Activated T-cell treated with anti-CD3 and anti-CD28 coated beads, Interleukin-2, amount 50 U/mL, for 72 hours (primary cell): Measurements from ENCODE around the gene GATAD2B. TPM values are rescaled to one million over a fixed set of nuclear protein-coding genes. Genes with fewer than 3 reads are reported as not detected.
"Not testable (repeated sequence)": the region's sequence is repeated elsewhere in the genome, so short reads cannot be mapped to it uniquely, and the experiment has no call there.

ENCODE experiments used
- ATAC-seq, 2 donors: fragments of 150-1000 bp; cut with Tn5 transposase; replicated peaks in 1 of 2; 2 replicates each; pipeline ENCODE4 v1.10.0; 2021; ENCODE audit warnings: moderate library complexity in 2 of 2, mild to moderate bottlenecking in 1 of 2
- DNase-seq, 2 donors: peaks; one replicate each; pipeline ENCODE4 v3.0.0; 2021 to 2022; ENCODE audit warnings: mixed read lengths in 1 of 2
- H3K27ac Mint-ChIP-seq: one replicate; pipeline ENCODE4 v1.8.0; 2022; ENCODE audit warnings: mild to moderate bottlenecking, moderate library complexity, mixed read lengths
- H3K27me3 Mint-ChIP-seq: one replicate; pipeline ENCODE4 v1.8.0; 2022; ENCODE audit warnings: low read depth, mixed read lengths
- H3K36me3 Mint-ChIP-seq, 2 donors: one replicate each; pipeline ENCODE4 v1.8.0; 2022; ENCODE audit warnings: mixed read lengths in 2 of 2, mild to moderate bottlenecking in 1 of 2; ENCODE audit not compliant: insufficient read depth in 2 of 2
- H3K4me1 Mint-ChIP-seq: one replicate; pipeline ENCODE4 v1.8.0; 2022; ENCODE audit warnings: low read depth, mixed read lengths
- H3K4me3 Mint-ChIP-seq, 2 donors: one replicate each; pipeline ENCODE4 v1.8.0; 2022; ENCODE audit warnings: mild to moderate bottlenecking in 2 of 2, mixed read lengths in 2 of 2, moderate library complexity in 2 of 2
- H3K9me3 Mint-ChIP-seq, 2 donors: one replicate each; pipeline ENCODE4 v1.8.0; 2022; ENCODE audit warnings: mixed read lengths in 2 of 2
- total RNA-seq, 2 donors: library from RNA; stranded (reverse); gene quantifications; one replicate each; pipeline ENCODE4 v1.2.3, GENCODE V29; 2022

The GATAD2B gene
- total RNA-seq, 2 donors from 2014 or later: 87.4 to 106 TPM

GRCh38 chr1:153916297-153916696 lies 6.5 kb downstream of the GATAD2B start:
- peaks cover 0 to 2% of the 10 kb centered on the region in 2 donors for H3K9me3 Mint-ChIP-seq
- peak in 1 of 2 donors; percentile 36 for ATAC-seq
- DNase-seq: no peak
- H3K4me1 Mint-ChIP-seq: peaks cover 71% of the 10 kb centered on the region
- H3K36me3 Mint-ChIP-seq: peaks cover 7 to 16% of the 10 kb centered on the region in 2 donors
- H3K27ac Mint-ChIP-seq: peak overlapping the region; percentile 43
- H3K4me3 Mint-ChIP-seq: no peak overlapping the region
- no peaks in the 10 kb centered on the region for H3K27me3 Mint-ChIP-seq

GRCh38 chr1:153912349-153912748 lies 10.4 kb downstream of the GATAD2B start:
- ATAC-seq (no peak), DNase-seq (no peak)
- no peak overlapping the region for H3K4me3 Mint-ChIP-seq
- peaks cover 36% of the 10 kb centered on the region for H3K4me1 Mint-ChIP-seq
- H3K36me3 Mint-ChIP-seq: peaks cover 6 to 15% of the 10 kb centered on the region in 2 donors
- no peaks in the 10 kb centered on the region for H3K27me3 Mint-ChIP-seq
- peaks cover 0 to 2% of the 10 kb centered on the region in 2 donors for H3K9me3 Mint-ChIP-seq
- peak overlapping the region; percentile 70 for H3K27ac Mint-ChIP-seq

GRCh38 chr1:153910560-153910959 lies 12.2 kb downstream of the GATAD2B start:
- not testable (repeated sequence) for H3K9me3 Mint-ChIP-seq, DNase-seq, H3K27me3 Mint-ChIP-seq, H3K4me3 Mint-ChIP-seq, H3K27ac Mint-ChIP-seq, ATAC-seq
- Mint-ChIP-seq H3K36me3 (peaks cover 4 to 16% of the 10 kb centered on the region in 2 donors), H3K4me1 (peaks cover 32% of the 10 kb centered on the region)

GRCh38 chr1:153908071-153908470 lies 14.7 kb downstream of the GATAD2B start:
- H3K4me1 Mint-ChIP-seq: peaks cover 40% of the 10 kb centered on the region
- DNase-seq (no peak), ATAC-seq (no peak)
- no peak overlapping the region for H3K27ac Mint-ChIP-seq
- H3K4me3 Mint-ChIP-seq: no peak overlapping the region
- no peaks in the 10 kb centered on the region for H3K27me3 Mint-ChIP-seq
- H3K36me3 Mint-ChIP-seq: peaks cover 4 to 17% of the 10 kb centered on the region in 2 donors
- H3K9me3 Mint-ChIP-seq: peaks cover 0 to 2% of the 10 kb centered on the region in 2 donors

GRCh38 chr1:153907134-153907533 lies 15.6 kb downstream of the GATAD2B start:
- peak overlapping the region; percentile 79 for H3K27ac Mint-ChIP-seq
- no peak overlapping the region for H3K4me3 Mint-ChIP-seq
- no peak for ATAC-seq

DNA sequence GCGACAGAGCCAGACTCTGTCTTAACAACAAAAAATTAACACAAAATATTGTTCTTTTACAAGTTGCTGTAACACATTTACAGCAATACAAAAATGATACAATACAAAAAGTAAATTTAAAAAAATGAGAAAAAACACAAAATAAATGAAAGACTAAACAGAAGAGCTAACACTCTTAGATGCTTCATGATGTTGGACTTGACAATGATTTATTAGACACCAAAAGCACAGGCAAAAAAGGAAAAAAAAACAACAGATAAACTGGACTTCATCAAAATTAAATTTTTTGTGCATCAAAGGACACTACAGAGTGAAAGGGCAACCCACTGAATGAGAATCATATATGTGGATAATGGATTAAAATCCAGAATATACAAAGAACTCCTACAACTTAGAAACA lies 16.4 kb downstream of the GATAD2B start:
- DNase-seq (no peak), ATAC-seq (no peak)
- no peak overlapping the region for H3K4me3 Mint-ChIP-seq
- peak overlapping the region; percentile 71 for H3K27ac Mint-ChIP-seq
- peaks cover 2 to 15% of the 10 kb centered on the region in 2 donors for H3K36me3 Mint-ChIP-seq
- H3K4me1 Mint-ChIP-seq: peaks cover 28% of the 10 kb centered on the region
- no peaks in the 10 kb centered on the region for H3K27me3 Mint-ChIP-seq
- no peaks in the 10 kb centered on the region for H3K9me3 Mint-ChIP-seq

More at GRCh38 chr1:153907134-153907533, 15.6 kb downstream of the GATAD2B start:
- Mint-ChIP-seq H3K27me3 (no peaks in the 10 kb centered on the region), H3K36me3 (peaks cover 4 to 17% of the 10 kb centered on the region in 2 donors), H3K4me1 (peaks cover 35% of the 10 kb centered on the region), H3K9me3 (peaks cover 0 to 2% of the 10 kb centered on the region in 2 donors)
- no peak for DNase-seq

GRCh38 chr1:153905908-153906307 lies 16.9 kb downstream of the GATAD2B start:
- not testable (repeated sequence) for H3K9me3 Mint-ChIP-seq, H3K4me3 Mint-ChIP-seq, H3K27me3 Mint-ChIP-seq, DNase-seq
- Mint-ChIP-seq H3K27ac (peak overlapping the region; percentile 60), H3K36me3 (peaks cover 0 to 12% of the 10 kb centered on the region in 2 donors), H3K4me1 (peaks cover 25% of the 10 kb centered on the region)
- ATAC-seq: peak in 1 of 2 donors; percentile 38

DNA sequence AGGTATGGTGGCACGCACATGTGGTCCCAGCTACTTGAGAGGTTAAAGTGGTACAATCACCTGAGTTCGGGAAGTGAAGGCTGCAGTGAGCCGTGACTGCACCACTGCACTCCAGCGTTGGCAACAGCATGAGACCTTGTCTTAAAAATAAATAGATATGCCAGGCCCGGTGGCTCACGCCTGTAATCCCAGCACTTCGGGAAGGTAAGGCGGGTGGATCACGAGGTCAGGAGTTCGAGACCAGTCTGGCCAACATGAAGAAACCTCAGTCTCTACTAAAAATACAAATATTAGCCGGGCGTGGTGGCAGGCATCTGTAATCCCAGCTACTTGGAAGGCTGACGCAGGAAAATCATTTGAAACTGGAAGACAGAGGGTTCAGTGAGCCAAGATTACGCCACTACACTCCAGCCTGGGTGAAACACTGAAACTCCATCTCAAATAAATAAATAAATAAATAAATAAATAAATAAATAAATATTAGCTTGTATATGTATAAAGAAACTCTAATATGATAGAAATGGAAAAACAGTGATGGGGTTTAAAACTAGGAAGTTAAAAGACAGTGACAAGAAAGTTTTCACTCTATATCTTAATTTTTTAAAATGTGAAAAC lies 18.8 kb downstream of the GATAD2B start:
- DNase-seq (no peak), ATAC-seq (no peak)
- H3K4me3 Mint-ChIP-seq: no peak overlapping the region
- peaks cover 27% of the 10 kb centered on the region for H3K4me1 Mint-ChIP-seq
- peaks cover 0 to 12% of the 10 kb centered on the region in 2 donors for H3K36me3 Mint-ChIP-seq
- H3K27ac Mint-ChIP-seq: peak overlapping the region; percentile 70
- no peaks in the 10 kb centered on the region for H3K27me3 Mint-ChIP-seq
- H3K9me3 Mint-ChIP-seq: no peaks in the 10 kb centered on the region

- H3K9me3 Mint-ChIP-seq: no peaks in the 10 kb centered on the region
- no peak overlapping the region for H3K27ac Mint-ChIP-seq
- H3K27me3 Mint-ChIP-seq: no peaks in the 10 kb centered on the region
- ATAC-seq (no peak), DNase-seq (no peak)
- peaks cover 11% of the 10 kb centered on the region for H3K4me1 Mint-ChIP-seq
- H3K4me3 Mint-ChIP-seq: no peak overlapping the region
- H3K36me3 Mint-ChIP-seq: peaks cover 0 to 14% of the 10 kb centered on the region in 2 donors
Observed at GRCh38 chr1:153899509-153899908, 23.3 kb downstream of the GATAD2B start.

DNA sequence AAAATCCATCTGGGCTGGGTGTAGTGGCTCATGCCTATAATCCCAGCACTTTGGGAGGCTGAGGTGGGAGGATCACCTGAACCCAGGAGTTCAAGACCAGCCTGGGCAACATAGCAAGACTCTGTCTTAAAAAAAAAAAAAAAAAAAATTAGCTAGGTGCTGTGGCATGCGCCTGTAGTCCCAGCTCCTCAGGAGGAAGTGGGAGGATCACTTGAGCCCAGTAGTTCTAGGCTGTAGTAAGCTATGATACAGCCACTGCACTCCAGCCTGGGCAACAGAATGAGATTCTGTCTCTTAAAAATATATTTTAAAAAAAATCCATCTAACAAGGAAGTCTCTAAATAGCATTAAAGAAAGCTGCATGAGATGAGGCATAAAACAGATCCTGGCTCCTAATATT lies 26.9 kb downstream of the GATAD2B start:
- H3K27ac Mint-ChIP-seq, H3K4me1 Mint-ChIP-seq, H3K27me3 Mint-ChIP-seq, H3K9me3 Mint-ChIP-seq, DNase-seq, H3K4me3 Mint-ChIP-seq, ATAC-seq: not testable (repeated sequence)
- peaks cover 0 to 21% of the 10 kb centered on the region in 2 donors for H3K36me3 Mint-ChIP-seq

- Mint-ChIP-seq H3K36me3 (peaks cover 0 to 22% of the 10 kb centered on the region in 2 donors), H3K27ac (peak overlapping the region; percentile 77), H3K4me1 (peaks cover 33% of the 10 kb centered on the region)
- not testable (repeated sequence) for DNase-seq, ATAC-seq, H3K4me3 Mint-ChIP-seq, H3K27me3 Mint-ChIP-seq, H3K9me3 Mint-ChIP-seq
Observed at GRCh38 chr1:153891042-153891441, 31.7 kb downstream of the GATAD2B start.

- H3K36me3 Mint-ChIP-seq: peaks cover 0 to 14% of the 10 kb centered on the region in 2 donors
- DNase-seq (no peak), ATAC-seq (peak in 1 of 2 donors; percentile 25)
- H3K27ac Mint-ChIP-seq: peak overlapping the region; percentile 96
- H3K9me3 Mint-ChIP-seq: no peaks in the 10 kb centered on the region
- peaks cover 33% of the 10 kb centered on the region for H3K4me1 Mint-ChIP-seq
- no peaks in the 10 kb centered on the region for H3K27me3 Mint-ChIP-seq
- peak overlapping the region; percentile 42 to 91 for H3K4me3 Mint-ChIP-seq
Observed at GRCh38 chr1:153888533-153888932, 34.2 kb downstream of the GATAD2B start.

DNA sequence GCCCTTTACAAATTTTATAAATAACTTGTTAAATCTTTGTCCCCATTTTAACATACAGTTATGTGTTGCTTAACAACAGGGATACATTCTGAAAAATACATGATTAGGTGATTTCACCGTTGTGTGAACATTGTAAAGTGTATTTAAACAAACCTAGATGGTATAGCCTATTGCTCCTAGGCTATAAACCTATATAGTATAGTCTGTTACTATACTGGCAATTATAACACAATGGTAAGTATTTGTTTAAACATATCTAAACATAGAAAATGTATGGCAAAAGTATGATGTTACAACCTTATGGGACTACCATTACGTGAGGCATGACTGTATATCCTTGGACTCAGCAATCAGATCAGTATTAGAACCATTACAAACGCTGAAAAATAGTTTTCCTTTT lies 36.6 kb downstream of the GATAD2B start:
- DNase-seq (no peak), ATAC-seq (no peak)
- Mint-ChIP-seq H3K27me3 (no peaks in the 10 kb centered on the region), H3K9me3 (no peaks in the 10 kb centered on the region), H3K4me1 (peaks cover 33% of the 10 kb centered on the region), H3K27ac (no peak overlapping the region), H3K4me3 (no peak overlapping the region), H3K36me3 (peaks cover 0 to 10% of the 10 kb centered on the region in 2 donors)

DNA sequence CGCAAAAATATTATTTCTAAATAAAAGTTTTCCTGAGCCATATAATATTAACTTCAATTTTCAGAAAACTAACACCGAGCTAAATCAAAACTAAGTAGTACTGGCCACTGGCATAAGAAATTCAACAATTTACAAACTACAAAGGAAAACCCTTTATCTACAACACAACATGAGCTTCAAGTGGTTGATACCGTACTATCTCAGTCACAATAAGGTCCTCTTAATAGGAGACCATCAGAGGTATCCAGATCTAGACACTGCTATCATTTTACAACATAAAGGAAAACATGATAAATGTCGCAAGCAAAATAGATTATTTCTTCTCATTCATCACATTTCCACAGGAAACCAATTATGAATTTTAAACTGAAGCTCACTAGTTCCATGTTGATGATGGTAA lies 39.5 kb downstream of the GATAD2B start:
- DNase-seq (no peak), ATAC-seq (no peak)
- Mint-ChIP-seq H3K4me1 (peaks cover 20% of the 10 kb centered on the region), H3K9me3 (no peaks in the 10 kb centered on the region), H3K4me3 (no peak overlapping the region), H3K27me3 (no peaks in the 10 kb centered on the region), H3K36me3 (peaks cover 1% of the 10 kb centered on the region in 2 donors), H3K27ac (peak overlapping the region; percentile 65)
